Esophagus squamous epithelium (tissue), 5 donors: ENCODE measurements around the gene VAV2. TPM values are rescaled to one million over a fixed set of nuclear protein-coding genes. Genes with fewer than 3 reads are reported as not detected.

Experiments
- DNase-seq: peaks from one replicate; lab custom pipeline; 2025; lab: John Stamatoyannopoulos, UW
- H3K27ac ChIP-seq, 4 donors: fragments of 200-600 bp; sonication (generic); one replicate each; pipeline ENCODE4 v1.5.1; 2016 to 2019; ENCODE audit warnings: mild to moderate bottlenecking in 1 of 4
- H3K27me3 ChIP-seq, 4 donors: fragments of 200-600 bp; sonication (generic); 1 replicate in 3 of 4; 2 replicates in 1 of 4; pipeline versions ENCODE4 v1.5.1 to v1.6.0; 2017 to 2021; ENCODE audit warnings: antibody characterized with exemption in 1 of 4
- H3K36me3 ChIP-seq, 3 donors: fragments of 200-600 bp; sonication (generic); one replicate each; pipeline ENCODE4 v1.5.1; 2016 to 2019
- H3K4me1 ChIP-seq, 3 donors: fragments of 200-600 bp; sonication (generic); one replicate each; pipeline ENCODE4 v1.5.1; 2017 to 2019
- H3K4me3 ChIP-seq, 4 donors: fragments of 200-600 bp; sonication (generic); 1 replicate in 3 of 4; 2 replicates in 1 of 4; pipeline ENCODE4 v1.5.1; 2016 to 2019; ENCODE audit warnings: mild to moderate bottlenecking in 2 of 4, moderate library complexity in 1 of 4
- H3K9me3 ChIP-seq, 3 donors: fragments of 200-600 bp; sonication (generic); one replicate each; pipeline ENCODE4 v1.5.1; 2016 to 2019
- POLR2A ChIP-seq, 4 donors: fragments of 450-650 bp; IDR thresholded peaks; one replicate each; pipeline ENCODE4 v1.6.1; 2017; ENCODE audit warnings: antibody characterized with exemption in 4 of 4, mild to moderate bottlenecking in 4 of 4, moderate library complexity in 3 of 4
- WGBS, 2 donors: methylation state at CpG; one replicate each; pipeline ENCODE4 v1.1.5; 2018; 5-methylcytosine and 5-hydroxymethylcytosine counted together
- intact Hi-C: fragments of 100-400 bp; cut with DNase I; formaldehyde crosslinking; loops from one replicate; pipeline ENCODE4 v1.15.0; 2022
- total RNA-seq, 4 donors: library from RNA; depleted of rRNA; stranded (reverse); fragments of >200 nt; gene quantifications; one replicate each; pipeline ENCODE4 v1.1.0, GENCODE V29; 2016
- TF ChIP-seq, protein P1 (sequence below), 6 experiments: fragments of 450-650 bp in 4 of 6; fragments of 200-600 bp in 2 of 6; sonication (generic) in 2 of 6; IDR thresholded peaks; one replicate each; pipeline ENCODE4 v1.5.1; 2016 to 2019; ENCODE audit warnings: antibody characterized with exemption in 6 of 6, mild to moderate bottlenecking in 4 of 6, moderate library complexity in 4 of 6
- donor health status: DM: yes; HTN: yes; CAD: no.

The VAV2 gene
- total RNA-seq, 4 donors from 2014 or later, result 3.8 to 7.6 (median 5.7) TPM

DNA sequence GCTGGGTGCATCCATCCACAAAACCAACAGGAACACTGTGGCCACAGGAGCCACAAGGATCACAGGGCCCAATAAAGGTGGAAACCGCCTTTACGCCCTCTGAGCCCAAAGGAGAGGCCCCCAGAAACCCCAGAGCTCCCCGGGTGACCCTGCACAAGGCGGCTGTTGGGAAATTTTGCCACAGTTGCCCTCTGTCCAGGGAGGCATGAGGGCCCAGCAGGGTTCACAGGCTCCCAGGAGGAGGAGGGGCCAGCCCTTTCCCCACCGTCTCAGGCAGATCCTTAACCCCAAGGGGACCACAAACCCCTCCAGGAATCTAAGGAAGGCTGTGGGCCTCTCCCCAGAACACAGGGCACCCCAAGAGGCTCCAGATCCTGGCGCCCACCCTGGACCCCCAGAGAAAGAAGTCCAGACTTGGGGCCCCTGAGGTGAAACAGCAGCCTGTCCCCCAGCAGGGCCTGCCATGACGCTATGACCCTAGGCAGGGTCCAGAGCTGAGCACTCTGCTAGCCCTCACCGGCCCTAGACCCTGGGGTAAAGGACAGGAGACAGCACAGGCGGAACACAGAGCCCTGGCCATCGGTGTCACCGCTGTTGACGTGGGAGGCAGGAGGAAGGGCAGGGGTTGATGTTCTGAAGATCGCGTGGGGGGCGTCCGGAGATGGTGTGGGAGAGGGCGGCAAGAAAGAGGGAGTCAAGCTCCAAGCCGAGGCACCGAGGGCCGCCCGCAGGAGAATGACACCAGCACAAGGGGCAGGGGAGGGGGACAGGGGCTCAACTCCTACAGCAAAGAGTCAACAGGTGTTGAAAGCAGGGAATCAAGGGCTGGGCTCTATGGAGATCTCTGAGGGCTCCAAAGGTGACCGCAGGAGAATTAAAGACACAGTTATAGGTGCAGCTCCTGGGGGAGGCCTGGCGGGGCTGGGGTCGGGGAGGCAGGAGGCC is 97.5 kb downstream of the VAV2 start:
- Histone ChIP-seq H3K4me1 (peaks cover 0 to 6% (median 0%) of the 10 kb centered on the region in 3 donors), H3K27me3 (no peaks in the 10 kb centered on the region), H3K9me3 (no peaks in the 10 kb centered on the region), H3K4me3 (no peak overlapping the region), H3K36me3 (no peaks in the 10 kb centered on the region), H3K27ac (no peak overlapping the region)
- no peak for DNase-seq
- TF ChIP-seq, protein P1, sequence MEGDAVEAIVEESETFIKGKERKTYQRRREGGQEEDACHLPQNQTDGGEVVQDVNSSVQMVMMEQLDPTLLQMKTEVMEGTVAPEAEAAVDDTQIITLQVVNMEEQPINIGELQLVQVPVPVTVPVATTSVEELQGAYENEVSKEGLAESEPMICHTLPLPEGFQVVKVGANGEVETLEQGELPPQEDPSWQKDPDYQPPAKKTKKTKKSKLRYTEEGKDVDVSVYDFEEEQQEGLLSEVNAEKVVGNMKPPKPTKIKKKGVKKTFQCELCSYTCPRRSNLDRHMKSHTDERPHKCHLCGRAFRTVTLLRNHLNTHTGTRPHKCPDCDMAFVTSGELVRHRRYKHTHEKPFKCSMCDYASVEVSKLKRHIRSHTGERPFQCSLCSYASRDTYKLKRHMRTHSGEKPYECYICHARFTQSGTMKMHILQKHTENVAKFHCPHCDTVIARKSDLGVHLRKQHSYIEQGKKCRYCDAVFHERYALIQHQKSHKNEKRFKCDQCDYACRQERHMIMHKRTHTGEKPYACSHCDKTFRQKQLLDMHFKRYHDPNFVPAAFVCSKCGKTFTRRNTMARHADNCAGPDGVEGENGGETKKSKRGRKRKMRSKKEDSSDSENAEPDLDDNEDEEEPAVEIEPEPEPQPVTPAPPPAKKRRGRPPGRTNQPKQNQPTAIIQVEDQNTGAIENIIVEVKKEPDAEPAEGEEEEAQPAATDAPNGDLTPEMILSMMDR (IDR thresholded peaks at IDR 0.05), result no peak
- TF ChIP-seq POLR2A (IDR thresholded peaks at IDR 0.05), result no peak
- WGBS, 2 donors, result 96 to 97% methylated on average over 16 of the region's 24 CpGs
- intact Hi-C loops, result no loop called here

DNA sequence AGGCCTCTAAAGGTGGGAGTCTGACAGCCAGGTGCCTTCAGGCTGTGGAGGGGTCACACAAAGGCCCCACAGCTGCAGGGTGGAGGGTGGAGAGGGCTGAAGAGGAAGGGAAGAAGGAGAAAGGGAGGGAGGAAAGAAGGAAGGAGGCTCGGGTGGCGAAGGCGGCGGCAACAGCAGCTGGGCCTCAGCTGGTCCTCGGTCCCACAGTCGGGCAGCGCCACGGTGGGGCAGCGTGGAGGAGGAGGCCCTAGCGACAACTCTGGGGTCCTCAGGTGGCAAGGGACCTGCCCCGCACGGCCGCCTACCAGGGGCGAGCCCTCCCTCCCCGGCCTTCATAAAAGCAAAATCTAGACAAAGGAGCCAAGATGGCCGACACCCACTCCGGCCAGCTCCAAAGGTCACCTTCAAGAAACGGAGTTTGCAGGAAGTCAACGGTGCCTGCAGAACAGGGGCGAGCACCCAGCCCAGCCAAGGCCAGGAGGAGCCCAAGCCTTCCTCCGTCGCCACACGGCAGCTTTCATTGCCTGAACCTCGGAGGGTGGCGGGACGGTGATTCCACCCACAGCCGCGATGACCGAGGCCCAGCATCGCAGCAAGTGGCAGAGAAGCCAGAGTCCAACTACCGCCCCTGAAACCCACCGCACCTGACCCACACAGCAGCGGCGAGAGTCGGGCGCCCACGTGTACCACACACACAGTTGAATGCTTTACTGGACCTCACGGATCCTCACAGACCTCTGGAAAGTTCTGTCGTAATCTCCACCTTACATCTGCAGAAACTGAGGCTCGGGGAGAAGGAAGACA is 98.7 kb downstream of the VAV2 start:
- TF ChIP-seq POLR2A (IDR thresholded peaks at IDR 0.05), result no peak
- TF ChIP-seq, protein P1 (IDR thresholded peaks at IDR 0.05), result no peak
- Histone ChIP-seq H3K36me3 (no peaks in the 10 kb centered on the region), H3K4me3 (no peak overlapping the region), H3K9me3 (no peaks in the 10 kb centered on the region), H3K27ac (no peak overlapping the region), H3K4me1 (peaks cover 0 to 16% (median 0%) of the 10 kb centered on the region in 3 donors), H3K27me3 (no peaks in the 10 kb centered on the region)
- DNase-seq, result no peak
- intact Hi-C loops, result no loop called here
- WGBS, 2 donors, result 91 to 94% methylated on average over 22 to 26 of the region's 40 CpGs

DNA sequence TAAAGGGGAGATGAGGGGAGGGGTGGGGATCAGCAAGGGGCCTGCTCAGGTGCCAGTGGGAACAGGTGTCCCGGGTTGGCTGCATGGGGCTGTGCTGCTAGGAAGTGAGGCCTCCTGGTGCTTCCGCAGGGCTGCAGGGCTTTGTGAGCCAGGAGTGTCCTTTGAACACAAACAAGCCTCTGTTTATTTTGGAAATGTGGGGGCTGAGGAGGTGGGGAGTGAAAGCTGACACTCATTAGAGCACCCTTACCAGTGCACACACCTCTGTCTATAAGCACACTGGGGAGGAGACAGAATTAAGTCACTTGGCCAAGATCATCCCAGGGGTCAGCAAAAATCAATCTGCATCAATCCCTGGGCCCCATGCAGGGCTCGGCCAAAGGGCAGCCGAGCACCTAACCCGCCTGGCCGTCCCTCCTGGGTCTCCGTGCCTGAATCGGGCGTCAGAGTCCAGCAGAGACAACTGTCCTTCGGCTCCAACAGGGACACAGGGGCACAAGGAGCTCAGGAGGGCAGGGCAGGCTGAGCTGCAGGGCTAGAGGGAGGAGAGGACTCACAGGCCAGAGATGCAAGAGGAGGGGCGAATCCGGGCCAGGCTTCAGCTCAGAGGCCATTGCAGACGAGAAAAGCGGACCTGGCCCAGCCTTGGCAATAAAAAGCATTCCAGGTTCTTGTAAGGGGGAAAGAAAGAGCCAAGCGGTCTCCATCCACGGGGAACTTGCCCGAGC is 99.8 kb downstream of the VAV2 start:
- peaks cover 0 to 24% (median 0%) of the 10 kb centered on the region in 3 donors for H3K4me1 ChIP-seq
- H3K27me3 ChIP-seq, result no peaks in the 10 kb centered on the region
- intact Hi-C loops, result no loop called here
- no peak overlapping the region for H3K4me3 ChIP-seq
- H3K9me3 ChIP-seq, result no peaks in the 10 kb centered on the region
- 54 to 82% methylated on average over 5 to 9 of the region's 17 CpGs for WGBS, 2 donors
- H3K27ac ChIP-seq, result no peak overlapping the region
- DNase-seq, result no peak
- no peak for TF ChIP-seq POLR2A (IDR thresholded peaks at IDR 0.05)
- no peaks in the 10 kb centered on the region for H3K36me3 ChIP-seq

DNA sequence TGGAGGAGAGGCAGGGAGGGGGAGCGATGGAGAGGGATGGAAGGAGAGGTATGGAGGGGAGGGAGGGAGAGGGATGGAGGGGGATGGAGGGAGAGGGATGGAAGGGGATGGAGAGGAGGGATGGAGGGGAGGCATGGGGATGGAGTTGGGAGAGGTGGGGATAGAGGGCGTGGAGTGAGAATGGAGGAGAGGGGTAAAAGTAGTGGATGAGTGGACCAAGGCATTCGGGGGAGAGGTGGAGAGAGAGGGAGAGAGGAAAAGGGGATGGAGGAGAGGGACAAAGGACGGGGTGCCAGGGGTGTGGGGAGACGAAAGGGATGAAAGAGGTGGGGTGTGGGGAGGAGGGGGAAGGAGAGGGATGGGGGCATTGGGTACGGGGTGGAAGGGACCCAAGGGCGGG is 100.4 kb downstream of the VAV2 start:
- intact Hi-C loops, result no loop called here
- Histone ChIP-seq H3K27ac (no peak overlapping the region), H3K9me3 (no peaks in the 10 kb centered on the region), H3K36me3 (no peaks in the 10 kb centered on the region), H3K4me3 (no peak overlapping the region), H3K4me1 (peaks cover 0 to 24% (median 0%) of the 10 kb centered on the region in 3 donors), H3K27me3 (no peaks in the 10 kb centered on the region)
- DNase-seq, result no peak
- TF ChIP-seq, protein P1 (IDR thresholded peaks at IDR 0.05), result no peak
- no peak for TF ChIP-seq POLR2A (IDR thresholded peaks at IDR 0.05)
- 79 to 91% methylated on average over 3 to 5 of the region's 7 CpGs for WGBS, 2 donors

DNA sequence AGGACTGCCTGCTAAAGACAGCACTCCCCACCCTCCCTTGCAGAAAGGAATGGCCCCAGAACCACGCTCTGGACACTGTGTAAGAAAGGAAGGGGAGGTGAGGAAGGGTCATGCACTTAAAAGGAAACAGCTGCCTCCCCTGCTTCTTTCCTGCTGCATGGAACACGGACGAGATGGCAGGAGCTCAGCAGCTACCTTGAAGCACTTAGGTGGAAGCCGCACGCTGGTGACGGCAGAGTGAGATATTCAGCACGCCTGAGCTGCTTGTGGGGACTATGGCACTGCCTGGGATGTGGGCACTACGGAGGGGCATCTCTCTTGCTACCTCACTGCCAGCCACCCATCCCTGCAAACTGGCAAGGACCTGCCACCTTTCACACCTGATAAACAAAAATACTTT is 101.5 kb downstream of the VAV2 start:
- Histone ChIP-seq H3K27me3 (no peaks in the 10 kb centered on the region), H3K4me1 (peaks cover 0 to 24% (median 0%) of the 10 kb centered on the region in 3 donors), H3K27ac (no peak overlapping the region), H3K36me3 (no peaks in the 10 kb centered on the region), H3K4me3 (no peak overlapping the region), H3K9me3 (no peaks in the 10 kb centered on the region)
- intact Hi-C loops, result no loop called here
- no peak for TF ChIP-seq POLR2A (IDR thresholded peaks at IDR 0.05)
- TF ChIP-seq, protein P1 (IDR thresholded peaks at IDR 0.05), result no peak
- DNase-seq, result no peak
- WGBS, 2 donors, result 93 to 98% methylated on average over 7 to 8 of the region's 8 CpGs
